ENCODE measurements around the gene SCN8A. TPM values are rescaled to one million over a fixed set of nuclear protein-coding genes. Genes with fewer than 3 reads are reported as not detected.

Gene SCN8A
- total RNA-seq, 1 experiment from 2014 or later = 1.4 TPM

DNA sequence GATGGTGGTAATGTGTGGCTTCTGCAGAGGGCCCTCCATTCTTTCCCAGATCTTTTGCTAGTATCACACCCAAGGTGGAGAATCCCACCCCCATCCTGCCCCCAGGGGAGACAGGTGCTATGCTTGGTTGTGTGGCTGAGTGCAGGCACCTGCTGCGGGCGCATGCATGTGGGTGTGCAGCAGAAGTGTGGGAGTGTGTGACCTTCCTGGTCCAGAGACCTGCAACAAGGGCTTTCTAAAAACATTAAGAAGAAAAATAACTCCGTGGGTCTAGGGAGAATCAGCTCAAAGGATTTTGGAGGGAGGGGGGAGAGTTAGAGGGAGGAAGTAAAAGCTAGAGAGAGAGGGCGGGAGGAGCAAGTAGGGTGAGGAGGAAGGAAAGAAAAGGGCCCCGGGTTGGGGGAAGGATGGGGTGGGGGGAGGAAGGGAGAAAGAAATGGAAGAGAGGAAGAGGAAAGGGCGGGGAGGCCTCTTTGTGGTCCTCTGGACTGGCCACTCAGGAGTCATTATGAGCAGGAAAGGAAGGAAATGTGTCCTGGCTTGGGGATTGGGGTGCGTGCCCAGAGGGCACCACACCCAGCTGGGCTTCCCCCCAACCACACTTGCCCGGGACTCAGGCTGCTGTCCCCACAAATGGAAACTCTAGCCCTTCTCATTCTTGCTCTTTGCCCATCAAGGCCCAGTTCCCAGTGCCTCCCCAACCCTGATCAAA, 260.5 kb downstream of the SCN8A start:
- Histone ChIP-seq H3K4me3 (no peak overlapping the region), H3K9me3 (no peaks in the 10 kb centered on the region), H3K36me3 (no peaks in the 10 kb centered on the region), H3K27me3 (peaks cover 9% of the 10 kb centered on the region; the same call in 1 of the 2 replicates)
- DNase-seq = no peak

DNA sequence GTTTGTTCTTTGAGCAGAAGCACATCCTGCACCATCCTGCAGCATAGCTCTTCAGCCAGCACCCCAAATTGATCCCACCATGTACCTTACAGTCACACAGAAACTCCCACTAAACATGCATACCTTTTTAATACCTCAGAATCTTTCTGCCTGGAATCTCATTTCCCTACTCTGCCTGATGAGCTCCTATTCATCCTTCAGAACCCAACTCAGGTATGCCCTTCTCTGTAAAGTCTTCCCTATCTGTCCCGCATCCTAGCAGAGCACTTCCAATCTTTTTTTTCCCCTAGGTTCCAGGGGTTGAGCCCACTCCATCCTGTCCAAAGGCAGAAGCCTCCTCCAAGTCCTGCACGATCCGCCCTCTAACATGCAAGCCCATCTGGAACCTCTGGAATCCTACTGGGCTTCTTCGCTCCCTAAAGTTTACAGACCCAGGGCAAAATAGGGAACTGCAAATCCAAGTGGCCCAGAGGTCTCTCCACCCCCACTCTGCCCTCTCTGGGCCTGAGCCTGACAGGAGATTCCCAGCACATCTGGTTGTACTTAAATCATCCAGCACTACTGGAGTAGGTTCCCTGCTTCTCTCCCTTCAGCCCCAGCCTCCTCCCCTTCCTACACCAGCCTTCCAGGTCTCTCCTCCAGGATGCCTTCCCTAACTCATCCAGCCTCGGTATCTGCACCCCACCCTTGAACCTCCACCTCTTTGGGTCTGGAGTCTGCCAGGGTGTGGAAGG, 261.5 kb downstream of the SCN8A start:
- no peak for DNase-seq
- H3K9me3 ChIP-seq = no peaks in the 10 kb centered on the region
- no peaks in the 10 kb centered on the region for H3K36me3 ChIP-seq
- peaks cover 6% of the 10 kb centered on the region; the same call in 1 of the 2 replicates for H3K27me3 ChIP-seq
- no peak overlapping the region for H3K4me3 ChIP-seq

DNA sequence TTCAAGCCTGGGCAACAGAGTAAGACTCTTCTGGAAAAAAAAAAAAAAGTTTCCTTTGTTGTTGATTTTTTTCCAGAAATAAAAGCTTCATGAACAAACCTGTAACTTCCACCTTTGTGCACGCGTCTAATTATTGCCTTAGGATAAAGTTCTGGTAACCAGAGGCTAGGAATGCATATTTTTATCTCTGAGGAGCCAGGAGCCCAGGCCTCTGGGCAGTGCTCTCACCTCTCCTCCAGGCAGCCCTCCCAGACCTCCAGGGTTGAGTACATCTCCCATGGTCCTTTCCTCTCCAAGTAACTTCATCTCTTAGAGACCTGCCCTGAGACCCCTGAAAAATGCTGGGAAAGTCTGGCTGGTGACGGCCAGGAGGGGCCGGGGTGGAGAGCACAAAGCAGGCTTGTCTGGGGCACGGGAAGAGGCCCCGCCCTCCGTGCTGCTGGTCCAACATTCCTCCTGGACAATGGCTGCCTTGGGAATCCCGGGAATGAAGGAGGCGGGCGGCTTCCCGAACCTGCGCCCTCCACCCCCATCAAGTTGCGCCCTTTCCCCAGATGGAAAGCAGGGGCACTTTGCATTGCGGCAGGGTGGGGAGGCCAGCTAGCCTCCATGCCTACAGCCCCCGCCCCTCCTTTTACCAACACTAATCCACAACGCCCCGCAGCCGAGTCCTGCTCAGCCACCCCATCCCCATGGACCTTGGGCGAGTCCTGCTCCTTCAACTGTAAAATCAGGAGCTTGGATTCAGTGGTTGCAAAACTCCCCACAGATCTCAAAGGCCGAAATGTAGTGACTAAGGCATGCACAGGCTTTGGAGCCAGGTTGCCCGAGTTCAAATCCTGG, 264.8 kb downstream of the SCN8A start:
- H3K36me3 ChIP-seq = no peaks in the 10 kb centered on the region
- no peaks in the 10 kb centered on the region for H3K9me3 ChIP-seq
- no peaks in the 10 kb centered on the region for H3K27me3 ChIP-seq
- no peak for DNase-seq
- no peak overlapping the region for H3K4me3 ChIP-seq

DNA sequence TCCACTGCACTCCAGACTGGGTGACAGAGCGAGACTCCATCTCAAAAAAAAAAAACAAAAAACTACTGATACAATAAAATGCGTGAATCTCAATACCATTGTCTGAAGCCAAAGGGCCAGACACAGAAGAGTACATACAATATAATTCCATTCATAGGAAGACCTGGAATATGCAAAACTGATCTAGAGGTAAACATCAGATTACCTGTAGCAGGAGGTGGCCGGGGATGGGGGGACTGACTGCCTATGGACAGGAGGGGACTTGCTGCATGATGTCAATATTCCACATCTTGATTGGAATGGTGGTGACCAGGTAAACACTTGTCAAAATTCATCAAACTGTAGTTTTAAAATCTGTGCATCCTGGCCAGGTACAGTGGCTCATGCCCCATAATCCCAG, 270.0 kb downstream of the SCN8A start:
- Histone ChIP-seq H3K4me3 (no peak overlapping the region), H3K36me3 (no peaks in the 10 kb centered on the region), H3K27me3 (no peaks in the 10 kb centered on the region), H3K9me3 (no peaks in the 10 kb centered on the region)
- DNase-seq = no peak

Other genes with a start within 250 kb of the SCN8A start
- not detected in 2 replicates for gene CELA1, start 244.6 kb upstream of the SCN8A start, total RNA-seq (2014; rRNA removed; shearing (Covaris generic); ENCODE audit: low replicate concordance)
- gene GALNT6, start 199.8 kb upstream of the SCN8A start, total RNA-seq (2014; rRNA removed; shearing (Covaris generic); ENCODE audit: low replicate concordance) = not detected in 2 replicates
- 0.89 and 0.96 TPM in 2 replicates for gene SLC4A8, start 166.4 kb upstream of the SCN8A start, total RNA-seq (2014; rRNA removed; shearing (Covaris generic); ENCODE audit: low replicate concordance)